WTC11 (cell line): ENCODE measurements around the gene BICD1. TPM values are rescaled to one million over a fixed set of nuclear protein-coding genes. Genes with fewer than 3 reads are reported as not detected.
A peak's percentile ranks its signal among the peaks of the same experiment; 100 is the strongest.

Source experiments
- ATAC-seq: fragments of 200-7000 bp; cut with Tn5 transposase; 2 replicates; pipeline ENCODE4 v1.10.0; 2021; ENCODE audit warnings: mild to moderate bottlenecking, moderate library complexity
- CTCF ChIA-PET: fragments of 300-600 bp; sonication (Branson Sonifier 250); formaldehyde crosslinking; loops from one replicate; lab custom pipeline; 2021; ENCODE audit warnings: antibody characterized with exemption; lab: Charles Lee
- POLR2A ChIA-PET: fragments of 350-600 bp; sonication (Branson Sonifier 250); formaldehyde crosslinking; loops from one replicate; lab custom pipeline; 2021; ENCODE audit warnings: antibody characterized with exemption; lab: Charles Lee
- DNase-seq: peaks from one replicate; pipeline ENCODE4 v3.0.0; 2021; ENCODE audit warnings: low spot score
- H3K27ac Mint-ChIP-seq: 2 replicates; pipeline ENCODE4 v1.8.0; 2021; ENCODE audit warnings: mixed read lengths
- H3K27me3 Mint-ChIP-seq: 2 replicates; pipeline ENCODE4 v1.8.0; 2021; ENCODE audit warnings: low read depth, mild to moderate bottlenecking, moderate library complexity, mixed read lengths
- H3K36me3 Mint-ChIP-seq: 2 replicates; pipeline ENCODE4 v1.8.0; 2021; ENCODE audit warnings: mixed read lengths
- H3K4me1 Mint-ChIP-seq: 2 replicates; pipeline ENCODE4 v1.8.0; 2022; ENCODE audit warnings: mixed read lengths
- H3K4me3 Mint-ChIP-seq: 2 replicates; pipeline ENCODE4 v1.8.0; 2021; ENCODE audit warnings: mild to moderate bottlenecking, moderate library complexity, mixed read lengths
- H3K9me3 Mint-ChIP-seq: 2 replicates; pipeline ENCODE4 v1.8.0; 2021; ENCODE audit warnings: mixed read lengths
- AFF4 ChIP-seq: sonication (generic); formaldehyde crosslinking; IDR thresholded peaks from 2 replicates; pipeline ENCODE4 v1.8.1; 2023; ENCODE audit warnings: mild to moderate bottlenecking, missing genetic modification reagents, borderline replicate concordance
- ATF2 ChIP-seq: sonication (generic); formaldehyde crosslinking; IDR thresholded peaks from 2 replicates; pipeline ENCODE4 v1.8.1; 2022; ENCODE audit warnings: low read depth, missing genetic modification reagents, borderline replicate concordance
- ATF6 ChIP-seq: sonication (generic); formaldehyde crosslinking; IDR thresholded peaks from 2 replicates; pipeline ENCODE4 v1.8.1; 2023; ENCODE audit warnings: mild to moderate bottlenecking, missing genetic modification reagents
- ELF4 ChIP-seq: sonication (generic); formaldehyde crosslinking; IDR thresholded peaks from 2 replicates; pipeline ENCODE4 v1.8.1; 2022; ENCODE audit warnings: low read depth, mild to moderate bottlenecking, moderate library complexity, missing genetic modification reagents
- KAT7 ChIP-seq: sonication (generic); formaldehyde crosslinking; IDR thresholded peaks from 2 replicates; pipeline ENCODE4 v1.8.1; 2023; ENCODE audit warnings: missing genetic modification reagents, mild to moderate bottlenecking, borderline replicate concordance
- MYBL2 ChIP-seq: sonication (generic); formaldehyde crosslinking; IDR thresholded peaks from 2 replicates; pipeline ENCODE4 v1.8.1; 2023; ENCODE audit warnings: mild to moderate bottlenecking, moderate library complexity, missing genetic modification reagents
- NFYB ChIP-seq: sonication (generic); formaldehyde crosslinking; conservative IDR thresholded peaks from 2 replicates; pipeline ENCODE4 v1.8.0; 2022; ENCODE audit warnings: low read depth, missing genetic modification reagents
- PRRX2 ChIP-seq: fragments of 250-450 bp; sonication (Bioruptor Pico); IDR thresholded peaks from 2 replicates; pipeline ENCODE4 v1.8.0; 2021; ENCODE audit warnings: mild to moderate bottlenecking
- RELA ChIP-seq: sonication (generic); formaldehyde crosslinking; IDR thresholded peaks from 2 replicates; pipeline ENCODE4 v1.8.1; 2022; ENCODE audit warnings: missing genetic modification reagents, mild to moderate bottlenecking, borderline replicate concordance
- TEAD4 ChIP-seq: sonication (generic); formaldehyde crosslinking; IDR thresholded peaks from 2 replicates; pipeline ENCODE4 v1.8.0; 2022; ENCODE audit warnings: mild to moderate bottlenecking, missing genetic modification reagents
- TP53 ChIP-seq: sonication (generic); formaldehyde crosslinking; IDR thresholded peaks from 2 replicates; pipeline ENCODE4 v1.8.1; 2023; ENCODE audit warnings: mild to moderate bottlenecking, missing genetic modification reagents
- ZBTB43 ChIP-seq: sonication (generic); formaldehyde crosslinking; IDR thresholded peaks from 2 replicates; pipeline ENCODE4 v1.8.1; 2023; ENCODE audit warnings: mild to moderate bottlenecking, missing genetic modification reagents
- ZNF121 ChIP-seq: sonication (generic); formaldehyde crosslinking; IDR thresholded peaks from 2 replicates; pipeline ENCODE4 v1.8.0; 2023; ENCODE audit warnings: missing genetic modification reagents
- ZNF396 ChIP-seq: fragments of 250-450 bp; sonication (Bioruptor Pico); IDR thresholded peaks from 2 replicates; pipeline ENCODE4 v1.8.0; 2021; ENCODE audit warnings: mild to moderate bottlenecking, moderate library complexity, borderline replicate concordance
- total RNA-seq: library from RNA; stranded (reverse); gene quantifications from 3 replicates; pipeline ENCODE4 v1.2.3, GENCODE V29; 2021
- TF ChIP-seq, protein P1 (sequence below): fragments of 250-450 bp; sonication (Bioruptor Pico); IDR thresholded peaks from 2 replicates; pipeline ENCODE4 v1.9.0; 2021; ENCODE audit warnings: mild to moderate bottlenecking, borderline replicate concordance
- TF ChIP-seq, protein P2 (sequence below): fragments of 250-450 bp; sonication (Bioruptor Pico); IDR thresholded peaks from 2 replicates; pipeline ENCODE4 v1.9.0; 2021; ENCODE audit warnings: mild to moderate bottlenecking

Gene BICD1
- total RNA-seq, 1 experiment from 2014 or later, result 69.4 TPM

DNA sequence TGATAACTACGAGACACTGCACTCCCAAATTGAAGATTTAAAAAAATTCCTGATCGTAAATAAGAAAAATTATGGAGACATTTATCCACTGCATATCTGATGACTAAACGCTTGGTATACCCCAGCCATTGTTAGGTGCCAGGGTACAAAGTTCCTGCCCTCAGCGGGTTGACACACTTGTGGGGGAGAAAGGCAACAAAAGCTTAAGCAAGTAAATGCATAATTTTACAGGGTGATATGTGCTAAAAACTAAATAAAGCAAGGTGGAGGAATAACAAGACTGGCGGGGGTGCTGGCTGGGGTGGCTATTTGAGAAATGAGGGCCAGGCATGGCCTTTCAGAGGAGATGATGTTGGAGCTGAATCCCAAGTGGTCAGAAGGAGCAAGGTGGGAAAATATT lies 25.0 kb downstream of the BICD1 start:
- ATAC-seq, result no peak
- Mint-ChIP-seq H3K27ac (peak overlapping the region; percentile 64), H3K9me3 (no peaks in the 10 kb centered on the region), H3K4me1 (peaks cover 50% of the 10 kb centered on the region), H3K36me3 (peaks cover 6% of the 10 kb centered on the region; the same call in 1 of the 2 replicates), H3K4me3 (no peak overlapping the region), H3K27me3 (no peaks in the 10 kb centered on the region)
- POLR2A ChIA-PET, result interaction anchor here (0.7 kb wide), 1 partner anchor 24 kb away, joined by 3 read pairs; no protein-coding TSS in a partner anchor
- CTCF ChIA-PET, result no interaction called here
- TF ChIP-seq KAT7 (CRISPR knock-in tag) (no peak), ZBTB43 (CRISPR knock-in tag) (no peak), ZNF396 (no peak), MYBL2 (CRISPR knock-in tag) (no peak), PRRX2 (CRISPR knock-in tag) (no peak), ELF4 (CRISPR knock-in tag) (no peak), TP53 (CRISPR knock-in tag) (no peak), AFF4 (no peak), TEAD4 (CRISPR knock-in tag) (no peak), ATF6 (CRISPR knock-in tag) (no peak), RELA (CRISPR knock-in tag) (no peak), ZNF121 (CRISPR knock-in tag) (no peak), ATF2 (no peak), NFYB (CRISPR knock-in tag) (no peak)
- TF ChIP-seq, protein P1, sequence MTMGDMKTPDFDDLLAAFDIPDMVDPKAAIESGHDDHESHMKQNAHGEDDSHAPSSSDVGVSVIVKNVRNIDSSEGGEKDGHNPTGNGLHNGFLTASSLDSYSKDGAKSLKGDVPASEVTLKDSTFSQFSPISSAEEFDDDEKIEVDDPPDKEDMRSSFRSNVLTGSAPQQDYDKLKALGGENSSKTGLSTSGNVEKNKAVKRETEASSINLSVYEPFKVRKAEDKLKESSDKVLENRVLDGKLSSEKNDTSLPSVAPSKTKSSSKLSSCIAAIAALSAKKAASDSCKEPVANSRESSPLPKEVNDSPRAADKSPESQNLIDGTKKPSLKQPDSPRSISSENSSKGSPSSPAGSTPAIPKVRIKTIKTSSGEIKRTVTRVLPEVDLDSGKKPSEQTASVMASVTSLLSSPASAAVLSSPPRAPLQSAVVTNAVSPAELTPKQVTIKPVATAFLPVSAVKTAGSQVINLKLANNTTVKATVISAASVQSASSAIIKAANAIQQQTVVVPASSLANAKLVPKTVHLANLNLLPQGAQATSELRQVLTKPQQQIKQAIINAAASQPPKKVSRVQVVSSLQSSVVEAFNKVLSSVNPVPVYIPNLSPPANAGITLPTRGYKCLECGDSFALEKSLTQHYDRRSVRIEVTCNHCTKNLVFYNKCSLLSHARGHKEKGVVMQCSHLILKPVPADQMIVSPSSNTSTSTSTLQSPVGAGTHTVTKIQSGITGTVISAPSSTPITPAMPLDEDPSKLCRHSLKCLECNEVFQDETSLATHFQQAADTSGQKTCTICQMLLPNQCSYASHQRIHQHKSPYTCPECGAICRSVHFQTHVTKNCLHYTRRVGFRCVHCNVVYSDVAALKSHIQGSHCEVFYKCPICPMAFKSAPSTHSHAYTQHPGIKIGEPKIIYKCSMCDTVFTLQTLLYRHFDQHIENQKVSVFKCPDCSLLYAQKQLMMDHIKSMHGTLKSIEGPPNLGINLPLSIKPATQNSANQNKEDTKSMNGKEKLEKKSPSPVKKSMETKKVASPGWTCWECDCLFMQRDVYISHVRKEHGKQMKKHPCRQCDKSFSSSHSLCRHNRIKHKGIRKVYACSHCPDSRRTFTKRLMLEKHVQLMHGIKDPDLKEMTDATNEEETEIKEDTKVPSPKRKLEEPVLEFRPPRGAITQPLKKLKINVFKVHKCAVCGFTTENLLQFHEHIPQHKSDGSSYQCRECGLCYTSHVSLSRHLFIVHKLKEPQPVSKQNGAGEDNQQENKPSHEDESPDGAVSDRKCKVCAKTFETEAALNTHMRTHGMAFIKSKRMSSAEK (CRISPR knock-in tag), result no peak
- TF ChIP-seq, protein P2, sequence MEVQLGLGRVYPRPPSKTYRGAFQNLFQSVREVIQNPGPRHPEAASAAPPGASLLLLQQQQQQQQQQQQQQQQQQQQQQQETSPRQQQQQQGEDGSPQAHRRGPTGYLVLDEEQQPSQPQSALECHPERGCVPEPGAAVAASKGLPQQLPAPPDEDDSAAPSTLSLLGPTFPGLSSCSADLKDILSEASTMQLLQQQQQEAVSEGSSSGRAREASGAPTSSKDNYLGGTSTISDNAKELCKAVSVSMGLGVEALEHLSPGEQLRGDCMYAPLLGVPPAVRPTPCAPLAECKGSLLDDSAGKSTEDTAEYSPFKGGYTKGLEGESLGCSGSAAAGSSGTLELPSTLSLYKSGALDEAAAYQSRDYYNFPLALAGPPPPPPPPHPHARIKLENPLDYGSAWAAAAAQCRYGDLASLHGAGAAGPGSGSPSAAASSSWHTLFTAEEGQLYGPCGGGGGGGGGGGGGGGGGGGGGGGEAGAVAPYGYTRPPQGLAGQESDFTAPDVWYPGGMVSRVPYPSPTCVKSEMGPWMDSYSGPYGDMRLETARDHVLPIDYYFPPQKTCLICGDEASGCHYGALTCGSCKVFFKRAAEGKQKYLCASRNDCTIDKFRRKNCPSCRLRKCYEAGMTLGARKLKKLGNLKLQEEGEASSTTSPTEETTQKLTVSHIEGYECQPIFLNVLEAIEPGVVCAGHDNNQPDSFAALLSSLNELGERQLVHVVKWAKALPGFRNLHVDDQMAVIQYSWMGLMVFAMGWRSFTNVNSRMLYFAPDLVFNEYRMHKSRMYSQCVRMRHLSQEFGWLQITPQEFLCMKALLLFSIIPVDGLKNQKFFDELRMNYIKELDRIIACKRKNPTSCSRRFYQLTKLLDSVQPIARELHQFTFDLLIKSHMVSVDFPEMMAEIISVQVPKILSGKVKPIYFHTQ (CRISPR knock-in tag), result no peak
- no peak for DNase-seq
